NCI-H146 treated with DMSO at 0.1 percent for 48 hours (cell line): ENCODE data around the gene BST2.

ENCODE experiments used
- DNase-seq: peaks from one replicate; lab custom pipeline; 2025; ENCODE audit not compliant: unreplicated experiment; lab: John Stamatoyannopoulos, UW

The BST2 gene

DNA sequence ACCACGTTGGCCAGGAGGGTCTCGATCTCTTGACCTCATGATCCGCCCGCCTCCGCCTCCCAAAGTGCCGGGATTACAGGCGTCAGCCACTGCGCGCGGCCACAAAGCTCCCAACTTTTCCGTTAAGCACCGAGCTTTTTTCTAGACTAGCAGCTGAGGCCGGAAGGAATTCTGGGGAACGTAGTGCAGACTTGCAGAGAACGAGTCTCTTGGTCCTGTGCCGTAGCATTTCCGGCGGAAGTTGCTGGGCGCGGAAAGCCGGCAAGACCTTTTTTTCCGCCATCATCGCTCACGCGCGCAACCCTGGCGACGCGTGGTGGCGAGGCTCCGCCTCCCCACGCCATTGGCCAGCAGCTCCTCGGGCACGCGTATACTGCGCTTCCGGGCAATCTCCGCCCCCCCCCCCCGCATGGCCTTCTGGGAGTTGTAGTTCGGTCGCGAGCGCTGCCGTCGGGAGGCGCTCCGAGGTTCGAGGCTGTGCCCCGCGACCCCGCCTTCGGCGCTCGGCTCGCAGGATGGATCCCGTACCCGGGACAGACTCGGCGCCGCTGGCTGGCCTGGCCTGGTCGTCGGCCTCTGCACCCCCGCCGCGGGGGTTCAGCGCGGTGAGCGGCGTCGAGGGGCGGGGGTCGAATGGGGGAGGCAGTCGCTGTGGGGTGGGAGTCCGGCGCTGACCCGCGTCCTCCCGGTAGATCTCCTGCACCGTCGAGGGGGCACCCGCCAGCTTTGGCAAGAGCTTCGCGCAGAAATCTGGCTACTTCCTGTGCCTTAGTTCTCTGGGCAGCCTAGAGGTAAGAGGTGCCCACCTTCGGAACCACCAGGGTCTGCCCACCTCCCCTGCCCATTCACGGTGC lies 14.4 kb upstream of the BST2 start, which contains the start of gene MVB12A:
MVB12A (plus strand) TSS at position 427 of the 854 bp plus-strand sequence; CDS start at position 516, 89 bp downstream.
- peak; percentile 96 for DNase-seq

DNA sequence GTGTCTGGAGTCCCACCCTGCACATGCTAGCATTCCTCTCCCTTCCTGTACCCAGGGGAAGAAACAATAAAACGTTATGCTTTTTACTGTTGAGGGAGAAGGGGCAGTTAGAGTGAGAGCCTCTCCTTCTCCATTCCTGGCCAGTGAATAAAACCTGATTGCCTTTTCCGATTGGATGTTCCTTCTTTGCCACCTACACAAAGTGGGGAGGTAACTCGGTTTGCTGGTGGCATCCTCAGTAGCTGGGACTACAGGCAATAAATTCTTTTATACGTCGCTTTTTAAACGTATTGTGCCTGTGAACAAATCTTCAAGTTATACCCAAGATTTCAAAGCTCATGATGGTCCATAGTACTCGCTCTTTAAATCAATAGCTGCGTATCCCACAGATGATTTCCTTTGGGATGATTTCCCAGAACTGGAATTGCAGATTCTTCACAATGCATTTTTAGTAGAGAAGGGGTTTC lies 13.8 kb upstream of the BST2 start:
- DNase-seq = no peak

DNA sequence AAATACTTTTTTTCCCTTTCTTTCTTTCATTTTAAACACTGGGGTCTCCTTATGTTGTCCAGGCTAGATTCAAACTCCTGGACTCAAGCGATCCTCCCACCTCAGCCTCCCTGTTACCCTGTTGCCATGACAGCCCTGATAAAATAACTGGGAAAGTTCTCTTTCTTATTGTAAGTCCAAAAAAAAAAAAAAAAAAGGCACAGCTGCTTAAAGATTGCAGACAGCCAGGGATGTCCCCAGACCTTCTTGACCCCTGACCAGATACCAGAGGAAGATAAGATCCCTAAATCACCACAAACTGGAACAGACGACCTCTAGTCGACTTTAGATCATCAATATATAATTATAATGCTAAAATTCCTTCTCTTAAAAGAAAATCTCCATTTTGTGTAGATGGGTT lies 13.3 kb upstream of the BST2 start:
- no peak for DNase-seq

DNA sequence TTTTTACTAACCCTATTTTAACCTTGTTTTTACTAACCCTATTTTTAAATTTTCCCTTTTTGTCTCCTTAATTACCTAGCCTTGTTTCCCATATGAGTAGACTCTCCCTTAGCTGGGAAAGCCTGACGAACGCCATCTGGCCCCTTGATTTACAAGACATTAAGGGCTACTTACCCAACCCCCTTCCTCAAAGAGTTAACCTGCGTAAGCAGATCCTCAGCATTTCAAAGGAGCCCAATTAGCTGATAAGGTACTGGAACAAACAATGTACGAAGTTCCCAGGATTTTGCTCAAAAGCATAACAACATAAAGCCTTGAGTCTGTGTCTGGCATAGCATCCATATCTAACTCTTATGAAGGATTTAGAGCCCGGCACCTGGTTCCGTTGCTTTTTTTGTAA lies 9.7 kb upstream of the BST2 start:
- DNase-seq = no peak

DNA sequence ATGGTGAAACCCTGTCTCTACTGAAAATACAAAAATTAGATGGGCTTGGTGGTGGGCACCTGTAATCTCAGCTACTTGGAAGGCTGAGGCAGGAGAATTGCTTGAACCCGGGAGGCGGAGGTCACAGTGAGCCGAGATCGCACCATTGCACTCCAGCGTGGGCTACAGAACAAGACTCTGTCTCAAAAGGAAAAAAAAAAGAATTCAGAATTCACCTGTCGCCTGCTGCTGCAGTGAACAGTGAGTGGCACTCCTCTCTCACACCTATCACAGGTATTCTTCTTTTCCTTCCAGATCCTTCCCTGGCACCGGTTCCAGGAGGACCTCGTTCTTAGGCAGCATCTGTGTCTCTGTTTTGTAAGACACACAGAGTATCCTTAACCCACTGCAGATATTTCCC lies 8.7 kb upstream of the BST2 start:
- DNase-seq = no peak

DNA sequence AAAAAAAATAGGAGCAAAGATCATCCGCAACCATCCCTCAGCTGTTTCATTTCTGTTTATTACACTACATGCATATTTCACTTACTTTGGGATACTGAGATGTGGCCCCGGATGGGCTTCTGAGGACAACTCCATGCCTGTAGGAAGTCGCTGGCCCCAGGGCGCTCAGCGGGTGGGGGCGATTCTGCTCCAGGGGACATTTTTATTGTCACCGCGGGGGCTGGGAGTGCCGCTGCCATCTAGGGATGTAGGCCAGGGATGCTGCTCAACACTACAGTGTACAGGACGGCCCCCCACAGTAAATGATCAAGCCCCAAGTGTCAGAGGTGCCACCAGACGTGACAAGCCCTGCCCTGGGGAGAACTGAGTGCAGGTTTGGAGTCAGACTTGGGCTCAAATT lies 6.4 kb upstream of the BST2 start:
- DNase-seq = peak; percentile 51

DNA sequence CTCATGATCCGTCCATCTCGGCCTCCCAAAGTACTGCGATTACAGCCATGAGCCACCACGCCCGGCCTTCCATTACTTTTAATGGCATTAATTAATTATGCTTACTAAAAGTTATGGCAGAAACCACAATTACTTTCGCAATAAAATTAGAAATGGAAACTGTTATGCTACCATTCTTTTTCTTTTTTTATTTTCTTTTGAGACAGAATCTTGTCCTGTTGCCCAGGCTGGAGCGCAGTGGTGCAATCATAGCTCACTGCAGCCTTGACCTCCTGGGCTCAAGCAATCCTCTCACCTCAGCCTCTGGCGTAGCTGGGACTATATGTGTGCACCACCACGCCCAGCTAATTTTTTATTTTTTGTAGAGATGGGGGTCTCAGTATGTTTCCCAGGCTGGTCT lies 4.6 kb upstream of the BST2 start:
- no peak for DNase-seq

DNA sequence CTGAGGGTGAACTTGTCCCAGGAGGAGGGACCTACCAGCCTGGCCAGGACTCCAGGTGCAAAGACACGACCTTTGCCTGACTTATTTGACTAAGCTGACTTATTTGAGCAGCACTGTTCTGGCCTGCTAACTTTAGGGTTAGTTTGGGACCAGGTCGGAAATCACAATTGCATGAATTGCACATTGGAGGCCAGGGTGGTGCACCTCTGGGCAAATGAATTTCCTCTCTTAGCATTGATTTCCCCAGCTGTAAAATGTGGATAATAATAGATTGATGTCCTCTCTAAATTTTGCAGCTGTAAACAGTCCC lies 1.4 kb upstream of the BST2 start:
- DNase-seq = no peak

DNA sequence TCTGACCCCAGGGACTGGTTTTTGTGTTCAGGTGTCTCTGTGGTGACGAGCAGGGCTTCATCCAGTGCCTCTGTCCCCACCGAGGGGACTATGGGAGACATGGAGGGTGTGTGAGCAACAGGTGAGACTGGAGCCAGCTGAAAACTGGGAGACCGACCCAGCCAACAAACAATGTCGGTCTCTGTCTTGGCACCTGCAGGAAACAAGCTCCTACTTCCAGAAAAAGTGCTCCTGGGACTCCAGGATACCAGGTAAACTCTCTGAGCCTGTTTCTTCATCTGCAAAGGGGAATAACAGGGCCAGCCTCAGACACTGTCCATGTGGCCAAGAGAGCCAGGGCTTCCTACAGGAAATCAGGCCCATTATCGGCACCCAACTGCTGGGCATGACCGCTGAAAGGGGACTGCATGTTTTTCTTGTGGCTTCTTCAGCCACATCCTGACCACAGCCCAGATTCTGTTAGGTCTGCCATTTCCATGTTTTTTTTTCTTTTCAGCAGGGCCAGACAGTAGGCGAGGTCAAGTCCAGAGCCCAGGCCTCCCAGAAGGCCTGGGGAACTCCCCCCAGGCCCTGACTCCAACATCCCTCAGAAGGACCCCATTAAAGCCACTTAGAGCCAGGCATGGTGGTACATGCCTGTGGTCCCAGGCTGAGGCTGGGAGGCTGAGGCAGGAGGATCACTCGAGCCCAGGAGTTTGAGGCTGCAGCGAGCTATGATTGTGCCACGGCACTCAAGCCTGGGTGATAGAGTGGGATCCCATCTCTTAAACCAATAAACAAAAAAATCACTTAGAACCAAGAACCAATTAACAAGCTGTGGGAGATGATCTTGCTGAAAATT lies 836 bp upstream of the BST2 start:
- no peak for DNase-seq

DNA sequence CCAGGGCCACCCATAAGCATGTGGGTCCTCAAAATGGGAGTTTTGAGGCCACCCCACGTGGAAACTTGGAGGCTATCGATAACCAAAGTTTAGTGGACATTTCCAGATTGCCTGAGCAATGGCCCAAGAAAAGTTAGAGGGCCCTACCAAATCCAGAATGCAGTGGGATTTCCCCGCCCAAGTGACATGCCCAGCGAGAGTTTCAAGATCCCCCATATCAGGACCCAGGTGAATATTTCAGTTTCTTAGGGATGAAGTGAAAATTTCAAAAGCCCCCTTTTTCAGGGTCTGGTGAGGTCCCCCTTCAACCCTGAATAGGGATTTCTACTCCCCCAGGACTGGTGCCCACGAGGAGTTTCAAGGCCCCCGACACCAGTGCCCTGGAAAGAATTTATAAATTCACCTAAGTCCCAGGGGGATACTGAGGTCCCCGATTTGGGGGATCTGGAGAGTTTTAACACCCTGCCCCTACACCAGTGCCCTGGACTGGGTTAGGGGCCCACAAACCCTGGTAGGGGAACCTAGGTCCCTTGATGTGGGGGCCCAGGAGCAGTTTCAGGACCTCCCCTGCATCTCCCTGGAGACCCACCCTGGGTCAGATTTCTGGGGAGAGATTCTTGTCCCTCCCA lies 695 bp downstream of the BST2 start:
- DNase-seq = no peak

DNA sequence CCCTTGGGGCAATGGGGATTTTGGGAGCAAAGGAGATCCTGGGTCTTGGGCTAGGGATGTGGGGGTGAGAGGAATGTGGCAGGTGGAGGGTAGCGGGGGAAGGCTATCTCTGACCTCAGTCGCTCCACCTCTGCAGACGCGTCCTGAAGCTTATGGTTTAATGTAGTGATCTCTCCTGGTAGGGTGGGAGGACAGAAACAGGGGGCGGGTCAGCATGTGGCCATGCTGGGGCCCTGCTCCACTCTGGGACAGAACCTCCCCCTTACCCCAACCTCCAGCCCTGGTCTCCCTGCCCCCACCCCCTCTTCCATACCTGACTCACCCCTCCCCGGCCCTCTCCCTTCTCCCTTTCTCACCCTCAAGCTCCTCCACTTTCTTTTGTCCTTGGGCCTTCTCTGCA lies 1.4 kb downstream of the BST2 start:
- no peak for DNase-seq

DNA sequence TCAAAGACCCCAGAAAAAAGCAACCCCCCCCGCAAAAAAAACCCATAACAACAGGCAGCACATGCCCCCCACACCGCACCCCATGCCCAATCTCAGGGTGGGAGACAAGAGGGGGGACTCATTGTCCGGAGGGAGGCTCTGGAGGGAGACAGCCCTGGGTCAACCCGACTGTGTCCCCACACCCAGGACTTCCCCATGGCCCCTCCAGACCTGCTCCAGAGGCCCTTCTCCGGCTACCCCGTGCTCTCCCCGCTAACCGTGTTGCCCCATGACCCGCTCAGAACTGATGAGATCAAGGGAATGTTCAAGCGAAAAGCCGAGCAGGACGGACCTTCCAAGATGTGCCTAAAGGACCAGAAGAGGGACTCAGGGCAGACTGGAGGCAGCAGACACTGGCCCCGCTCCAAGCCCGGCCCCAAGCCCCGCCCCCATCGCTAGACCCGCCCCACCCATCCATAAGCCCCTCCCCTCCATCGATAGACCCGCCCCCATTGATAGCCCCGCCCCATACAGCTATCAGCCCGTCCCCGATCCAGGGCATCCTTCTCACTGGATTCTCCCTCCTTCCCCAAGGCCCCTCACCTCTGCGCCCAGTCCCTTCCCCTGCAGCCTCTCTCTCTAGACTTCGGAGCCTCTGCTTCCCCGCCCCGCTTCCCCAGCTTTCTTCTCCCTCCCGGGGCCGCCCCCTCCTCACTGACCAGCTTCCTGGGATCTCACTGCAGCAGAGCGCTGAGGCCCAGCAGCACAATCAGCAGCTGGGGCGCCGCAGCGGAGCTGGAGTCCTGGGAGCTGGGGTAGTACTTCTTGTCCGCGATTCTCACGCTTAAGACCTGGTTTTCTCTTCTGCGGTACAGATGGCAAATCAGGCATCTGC lies 2.2 kb downstream of the BST2 start:
- peak; percentile 22 for DNase-seq

DNA sequence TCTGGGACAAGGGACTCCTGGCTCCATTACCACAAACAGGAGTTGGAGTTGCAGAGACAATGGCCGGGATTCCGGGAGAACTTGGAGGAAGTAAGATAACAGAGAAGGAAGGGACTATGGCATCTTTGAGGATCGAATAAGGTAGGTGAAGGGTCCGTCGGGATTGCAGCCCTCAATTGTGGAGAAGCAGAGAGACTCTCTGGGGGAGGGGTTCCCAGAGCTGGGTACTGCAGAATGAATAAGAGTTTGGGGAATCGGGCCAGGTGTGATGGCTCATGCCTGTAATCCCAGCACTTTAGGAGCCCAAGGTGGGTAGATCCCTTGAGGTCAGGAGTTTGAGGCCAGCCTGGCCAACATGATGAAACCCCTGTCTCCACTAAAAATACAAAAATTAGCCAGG lies 3.8 kb downstream of the BST2 start:
- no peak for DNase-seq

DNA sequence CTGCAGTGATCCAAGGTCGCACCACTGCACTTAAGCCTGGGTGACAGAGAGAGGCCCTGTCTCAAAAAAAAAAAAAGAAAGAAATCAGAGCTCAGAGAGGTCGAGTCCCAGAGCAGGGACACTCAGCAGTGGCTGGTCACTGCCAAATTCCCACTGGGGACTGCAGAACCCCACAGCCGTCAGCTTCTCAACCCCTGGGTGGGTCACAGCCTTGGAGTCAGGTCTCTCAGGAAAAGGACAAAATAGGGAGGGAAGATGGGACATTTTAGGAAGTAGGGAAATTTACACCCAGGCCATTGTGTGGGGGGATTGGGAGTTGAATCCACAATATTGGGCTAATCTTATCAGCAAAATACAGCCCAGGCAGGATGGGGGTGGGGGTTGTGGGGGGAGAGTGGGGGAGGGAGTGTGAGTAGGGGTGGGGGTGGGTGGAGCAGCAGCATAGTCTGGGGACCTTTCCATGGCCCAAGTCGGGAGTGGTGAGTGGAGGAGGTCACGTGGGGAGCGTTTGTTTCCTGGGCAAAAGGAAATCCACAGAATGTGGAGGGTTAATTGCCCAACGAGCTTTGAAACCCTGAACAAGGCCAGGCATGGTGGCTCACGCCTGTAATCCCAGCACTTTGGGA lies 6.4 kb downstream of the BST2 start:
- no peak for DNase-seq

DNA sequence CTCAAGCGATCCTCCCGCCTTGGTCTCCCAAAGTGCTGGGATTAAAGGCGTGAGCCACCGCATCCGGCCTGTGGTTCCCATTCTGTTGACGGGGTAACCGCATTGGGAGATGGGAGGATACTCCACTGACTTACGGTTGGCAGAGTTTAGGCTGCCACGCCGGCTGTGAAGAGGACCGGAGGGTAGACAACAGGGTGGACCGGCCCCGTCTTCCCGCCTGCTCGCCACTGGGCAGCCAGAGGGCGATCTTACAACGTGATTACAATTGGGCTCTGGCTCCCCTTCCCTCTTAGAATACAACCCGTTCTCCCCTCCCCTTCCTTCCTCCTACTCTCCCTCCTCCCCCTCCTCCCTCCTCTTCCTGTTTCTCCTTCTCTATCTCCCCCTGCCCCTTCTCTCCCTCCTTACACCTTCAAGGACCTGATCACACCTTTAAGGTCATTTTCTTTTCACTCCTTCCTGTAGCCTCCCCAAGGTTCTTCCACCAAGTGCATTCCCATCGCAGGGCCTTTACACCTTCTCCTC lies 10.5 kb downstream of the BST2 start:
- peak; percentile 27 for DNase-seq

DNA sequence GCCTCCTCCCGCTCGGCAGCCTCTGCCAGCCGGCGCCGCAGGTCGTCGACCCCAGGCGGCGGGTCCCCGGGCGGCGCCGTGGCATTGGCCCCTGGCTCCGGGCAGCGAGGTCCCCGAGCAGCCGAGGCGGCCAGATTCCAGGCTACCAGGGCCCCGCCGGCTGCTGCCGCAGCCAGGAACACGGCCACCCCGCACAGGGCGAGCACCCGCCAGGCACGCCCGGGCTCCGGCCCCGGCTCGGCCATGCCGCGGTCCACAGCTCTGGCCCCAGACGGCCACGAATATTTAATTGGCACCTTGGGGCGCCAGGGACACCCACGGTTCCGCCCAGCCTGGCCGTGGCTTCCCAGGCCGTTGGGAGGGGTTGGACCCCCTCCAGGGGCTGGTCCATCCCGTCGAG lies 11.5 kb downstream of the BST2 start, which contains the start of gene CCDC194:
CCDC194 (minus strand) TSS at position 283 of the 400 bp plus-strand sequence; CDS start at position 245, 38 bp downstream.
- no peak for DNase-seq

DNA sequence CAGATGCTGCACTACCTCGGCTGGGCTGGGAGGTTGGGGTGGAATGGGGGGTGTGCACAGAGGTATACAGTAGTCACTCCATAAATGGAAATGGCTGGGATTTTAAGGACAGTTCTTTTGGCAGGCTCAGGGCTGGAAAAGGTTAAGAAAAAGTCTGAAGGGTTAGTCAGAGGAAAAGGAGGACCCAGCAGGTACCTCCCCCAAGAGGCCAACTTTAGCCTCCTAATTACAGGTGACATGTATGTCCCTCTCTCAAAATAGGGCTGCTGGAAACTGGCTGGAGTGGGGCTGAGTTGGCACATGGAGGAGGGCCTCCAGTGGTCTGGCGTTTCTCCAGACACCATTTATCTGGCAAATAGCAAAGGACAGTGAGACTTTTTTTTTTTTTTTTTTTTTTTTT lies 12.4 kb downstream of the BST2 start:
- no peak for DNase-seq

DNA sequence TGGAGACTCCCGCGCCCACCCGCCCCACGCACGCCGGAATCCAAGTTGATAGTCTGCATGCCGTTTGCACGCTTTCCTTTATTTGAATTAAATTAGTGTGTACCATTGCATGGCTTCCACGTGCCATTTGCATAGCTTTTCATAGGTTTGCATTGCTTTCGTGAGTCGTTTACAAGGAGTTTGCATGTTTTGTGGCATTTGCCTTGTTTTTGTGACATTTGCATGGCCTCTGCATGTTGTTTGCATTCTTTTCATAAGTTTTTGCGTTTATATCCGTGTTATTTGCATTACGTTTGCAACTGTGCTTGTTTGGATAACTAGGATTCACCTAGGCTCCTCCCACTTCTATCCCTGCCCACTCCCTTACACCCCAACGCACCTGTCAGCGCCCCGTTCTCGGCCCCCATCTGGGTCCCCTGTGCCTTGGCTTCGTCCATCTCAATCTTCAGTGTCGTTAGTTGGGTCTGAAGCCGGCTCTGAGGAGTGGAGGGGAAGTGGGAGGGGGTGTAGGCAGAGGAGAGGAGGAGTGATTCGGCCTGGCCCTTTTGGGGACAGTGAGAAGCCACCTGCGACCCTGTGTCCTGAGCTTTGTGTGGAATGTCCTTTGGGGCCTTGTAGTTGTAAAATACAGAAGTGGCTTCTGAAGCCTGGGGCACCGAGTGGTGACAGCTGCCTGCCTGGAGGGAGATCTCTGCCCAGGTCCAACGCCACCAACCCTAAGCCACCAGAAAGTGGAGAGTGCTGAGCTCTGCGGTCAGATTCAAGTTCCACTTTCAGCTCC lies 13.9 kb downstream of the BST2 start:
- DNase-seq = no peak
